Fibroblast of mammary gland (primary cell): ENCODE measurements around the gene ATP6V1G3.

ENCODE experiments used
- DNase-seq: peaks from one replicate; pipeline ENCODE4 v3.0.0-alpha.2; 2010; ENCODE audit warnings: low read depth
- H3K4me3 ChIP-seq: 2 replicates; pipeline ENCODE4 v1.5.1; 2011; ENCODE audit warnings: low read depth, mild to moderate bottlenecking, low read length, moderate library complexity; ENCODE audit not compliant: control insufficient read depth
- TF ChIP-seq, protein P1 (sequence below): conservative IDR thresholded peaks from 2 replicates; pipeline ENCODE4 v1.5.1; 2011; ENCODE audit warnings: low read depth, low read length, inconsistent platforms; ENCODE audit not compliant: control insufficient read depth, insufficient read depth

Gene ATP6V1G3

GRCh38 chr1:198494658-198495103 is 45.8 kb downstream of the ATP6V1G3 start:
- no peak overlapping the region for H3K4me3 ChIP-seq
- DNase-seq = no peak
- TF ChIP-seq, protein P1, sequence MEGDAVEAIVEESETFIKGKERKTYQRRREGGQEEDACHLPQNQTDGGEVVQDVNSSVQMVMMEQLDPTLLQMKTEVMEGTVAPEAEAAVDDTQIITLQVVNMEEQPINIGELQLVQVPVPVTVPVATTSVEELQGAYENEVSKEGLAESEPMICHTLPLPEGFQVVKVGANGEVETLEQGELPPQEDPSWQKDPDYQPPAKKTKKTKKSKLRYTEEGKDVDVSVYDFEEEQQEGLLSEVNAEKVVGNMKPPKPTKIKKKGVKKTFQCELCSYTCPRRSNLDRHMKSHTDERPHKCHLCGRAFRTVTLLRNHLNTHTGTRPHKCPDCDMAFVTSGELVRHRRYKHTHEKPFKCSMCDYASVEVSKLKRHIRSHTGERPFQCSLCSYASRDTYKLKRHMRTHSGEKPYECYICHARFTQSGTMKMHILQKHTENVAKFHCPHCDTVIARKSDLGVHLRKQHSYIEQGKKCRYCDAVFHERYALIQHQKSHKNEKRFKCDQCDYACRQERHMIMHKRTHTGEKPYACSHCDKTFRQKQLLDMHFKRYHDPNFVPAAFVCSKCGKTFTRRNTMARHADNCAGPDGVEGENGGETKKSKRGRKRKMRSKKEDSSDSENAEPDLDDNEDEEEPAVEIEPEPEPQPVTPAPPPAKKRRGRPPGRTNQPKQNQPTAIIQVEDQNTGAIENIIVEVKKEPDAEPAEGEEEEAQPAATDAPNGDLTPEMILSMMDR = no peak

DNA sequence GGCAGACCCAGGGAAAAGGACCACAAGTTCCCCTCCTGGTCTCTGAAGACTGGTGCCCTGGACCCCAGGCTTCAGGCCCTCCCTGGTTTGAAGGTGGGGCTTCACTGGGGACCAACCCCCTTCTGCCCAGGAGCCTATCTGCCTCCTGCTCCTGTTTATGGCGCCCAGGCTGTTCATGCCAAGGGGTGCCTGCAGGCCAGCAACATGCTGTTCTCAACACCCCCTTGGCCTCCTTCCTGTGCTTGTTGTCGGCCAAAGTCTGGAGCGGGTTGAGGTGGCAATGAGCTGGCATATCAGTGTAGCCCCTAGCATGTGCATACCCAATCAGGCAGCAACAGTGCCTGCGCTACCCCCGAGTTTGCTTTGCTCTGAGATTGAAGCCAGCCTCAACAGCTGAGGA is 46.3 kb downstream of the ATP6V1G3 start:
- H3K4me3 ChIP-seq = no peak overlapping the region
- TF ChIP-seq, protein P1 = no peak
- DNase-seq = no peak

DNA sequence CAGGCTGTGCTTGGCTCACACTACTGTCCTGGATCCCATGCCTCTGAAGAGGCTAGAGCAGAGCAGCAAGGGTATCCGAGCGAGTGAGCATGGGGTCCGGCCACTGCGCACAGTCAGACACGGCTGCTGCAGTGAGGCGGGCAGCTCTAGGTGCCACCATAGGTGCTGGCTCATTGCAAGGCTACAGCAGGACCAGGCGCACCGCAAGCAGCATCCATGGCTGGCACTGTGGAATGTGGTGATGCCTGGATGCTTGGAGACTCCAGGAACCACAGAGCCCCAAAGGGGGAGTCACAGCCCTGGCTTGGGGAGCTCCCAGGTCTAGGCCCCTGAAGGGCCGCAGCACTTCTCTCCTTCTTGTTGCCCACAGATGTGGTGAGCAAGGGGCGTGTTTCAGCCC is 47.2 kb downstream of the ATP6V1G3 start:
- TF ChIP-seq, protein P1 = no peak
- no peak for DNase-seq
- H3K4me3 ChIP-seq = no peak overlapping the region

DNA sequence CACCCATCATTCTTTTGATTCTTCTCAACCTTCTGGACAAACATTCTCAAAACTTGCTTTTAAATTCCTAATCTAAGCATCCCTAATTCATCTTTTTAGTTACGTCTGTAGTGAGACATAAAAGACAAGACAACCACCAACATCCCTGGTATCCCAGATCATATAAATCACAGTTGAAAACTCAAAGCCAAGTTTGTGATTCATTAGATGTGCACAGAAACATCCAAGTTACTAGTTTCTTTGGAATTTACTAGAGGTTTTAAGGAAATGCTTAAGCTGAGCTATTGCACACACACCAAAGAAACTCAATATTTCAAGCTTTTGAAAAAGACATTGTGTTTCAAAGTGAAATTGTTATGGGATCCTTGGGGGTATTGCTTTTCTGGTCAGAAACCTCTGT is 47.6 kb downstream of the ATP6V1G3 start:
- TF ChIP-seq, protein P1 = no peak
- peak; percentile 95 for DNase-seq

DNA sequence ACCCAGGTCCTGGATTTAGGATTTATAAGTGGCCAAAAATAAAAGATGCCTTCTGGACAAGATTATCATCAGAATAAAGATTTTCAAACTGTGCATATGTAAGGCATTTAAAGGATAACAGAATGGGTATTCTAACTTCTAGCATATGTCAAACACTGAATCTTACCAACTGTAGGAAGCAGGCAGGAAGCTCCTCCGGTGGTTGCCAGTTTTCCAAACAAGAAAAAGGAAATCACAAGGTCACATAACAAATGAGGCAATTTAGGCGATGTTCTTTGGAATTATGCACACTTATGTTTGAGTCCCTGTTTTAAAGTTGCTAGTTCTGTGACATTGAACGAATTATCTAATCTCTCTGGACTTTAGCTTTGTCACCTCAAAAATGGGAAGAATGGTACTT is 48.9 kb downstream of the ATP6V1G3 start:
- TF ChIP-seq, protein P1 = no peak
- H3K4me3 ChIP-seq = no peak overlapping the region
- no peak for DNase-seq

More for the DNA sequence above, 47.6 kb downstream of the ATP6V1G3 start:
- H3K4me3 ChIP-seq = no peak overlapping the region

DNA sequence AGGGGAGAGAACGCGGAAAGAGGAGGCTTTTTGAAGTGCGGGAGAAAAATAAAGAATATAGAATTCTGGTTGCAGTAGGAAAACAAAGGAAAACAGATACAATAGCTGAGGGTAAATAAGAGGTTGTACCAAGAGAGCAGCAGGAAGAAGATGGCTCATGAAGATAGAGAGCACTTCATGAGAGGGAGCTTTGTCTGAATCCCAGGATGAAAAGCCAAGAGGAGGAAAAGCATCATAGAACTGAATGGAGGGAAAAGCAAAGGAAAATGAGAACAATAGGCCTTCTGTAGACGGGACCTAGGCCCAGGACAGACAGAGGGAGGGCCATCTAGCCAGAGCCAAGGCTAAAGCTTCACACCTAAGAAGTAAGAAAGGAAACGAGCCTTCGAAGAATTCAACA is 49.5 kb downstream of the ATP6V1G3 start:
- H3K4me3 ChIP-seq = no peak overlapping the region
- TF ChIP-seq, protein P1 = no peak
- no peak for DNase-seq

DNA sequence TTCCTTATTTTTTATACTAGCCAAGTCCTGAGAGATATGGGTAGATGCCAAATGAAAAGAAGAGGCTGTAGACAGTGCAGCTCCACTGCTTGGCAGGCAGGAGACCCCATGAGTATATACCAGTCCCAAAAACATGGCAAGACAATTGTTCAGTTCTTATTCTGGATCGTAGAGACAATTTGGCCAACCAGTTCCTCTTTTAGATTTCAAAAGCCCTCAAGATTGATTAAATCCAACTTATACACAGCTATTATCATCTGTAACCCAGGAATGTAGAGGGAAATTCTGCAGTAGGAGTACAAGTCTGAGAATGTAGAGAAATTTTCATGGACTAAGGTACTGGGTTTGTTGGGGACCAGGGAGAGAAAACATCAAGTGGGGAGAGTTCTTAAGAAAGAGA is 50.3 kb downstream of the ATP6V1G3 start:
- no peak overlapping the region for H3K4me3 ChIP-seq
- TF ChIP-seq, protein P1 = no peak
- no peak for DNase-seq
